ENCODE measurements around the gene TUB. TPM values are rescaled to one million over a fixed set of nuclear protein-coding genes. Genes with fewer than 3 reads are reported as not detected.
A peak's percentile ranks its signal among the peaks of the same experiment; 100 is the strongest.

Gene TUB
- total RNA-seq, 4 donors from 2014 or later: 8.9 to 24.4 (median 12.6) TPM

DNA sequence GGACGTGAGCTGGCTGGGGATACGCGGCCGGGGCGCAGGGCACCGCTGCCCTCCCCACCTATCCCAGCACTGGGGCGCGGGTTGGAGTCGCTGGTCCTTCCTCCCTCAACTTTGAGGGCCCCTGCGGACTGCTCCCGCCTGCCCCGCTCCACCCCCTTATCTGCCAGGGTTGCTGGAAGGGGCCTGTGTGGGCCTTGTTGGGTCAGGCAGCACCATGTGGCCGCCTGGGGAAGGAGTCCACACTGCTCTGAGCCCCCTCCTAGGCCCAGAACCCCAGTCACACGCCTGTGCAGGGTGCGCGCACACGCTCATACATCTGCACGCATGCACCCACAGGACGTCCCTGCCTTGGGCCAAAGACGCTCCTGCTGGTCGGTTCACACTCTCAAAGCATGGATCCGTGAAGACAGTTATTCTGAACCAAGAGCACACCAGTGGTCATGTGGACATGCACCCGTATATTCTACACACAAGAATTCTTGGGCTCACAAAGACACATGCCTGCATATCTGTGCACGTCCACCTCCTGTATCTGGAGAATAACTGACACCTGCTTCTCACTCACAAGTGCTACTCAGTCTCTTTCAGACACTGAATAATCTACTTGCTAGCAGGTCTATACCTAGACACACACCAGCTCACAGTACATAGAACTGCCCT, 710 bp downstream of the TUB start:
- ATAC-seq (ENCODE audit: low FRiP score): peak; percentile 39
- no peak for DNase-seq (ENCODE audit: low spot score)
- TF ChIP-seq, protein P1, sequence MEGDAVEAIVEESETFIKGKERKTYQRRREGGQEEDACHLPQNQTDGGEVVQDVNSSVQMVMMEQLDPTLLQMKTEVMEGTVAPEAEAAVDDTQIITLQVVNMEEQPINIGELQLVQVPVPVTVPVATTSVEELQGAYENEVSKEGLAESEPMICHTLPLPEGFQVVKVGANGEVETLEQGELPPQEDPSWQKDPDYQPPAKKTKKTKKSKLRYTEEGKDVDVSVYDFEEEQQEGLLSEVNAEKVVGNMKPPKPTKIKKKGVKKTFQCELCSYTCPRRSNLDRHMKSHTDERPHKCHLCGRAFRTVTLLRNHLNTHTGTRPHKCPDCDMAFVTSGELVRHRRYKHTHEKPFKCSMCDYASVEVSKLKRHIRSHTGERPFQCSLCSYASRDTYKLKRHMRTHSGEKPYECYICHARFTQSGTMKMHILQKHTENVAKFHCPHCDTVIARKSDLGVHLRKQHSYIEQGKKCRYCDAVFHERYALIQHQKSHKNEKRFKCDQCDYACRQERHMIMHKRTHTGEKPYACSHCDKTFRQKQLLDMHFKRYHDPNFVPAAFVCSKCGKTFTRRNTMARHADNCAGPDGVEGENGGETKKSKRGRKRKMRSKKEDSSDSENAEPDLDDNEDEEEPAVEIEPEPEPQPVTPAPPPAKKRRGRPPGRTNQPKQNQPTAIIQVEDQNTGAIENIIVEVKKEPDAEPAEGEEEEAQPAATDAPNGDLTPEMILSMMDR (IDR thresholded peaks at IDR 0.05): no peak

DNA sequence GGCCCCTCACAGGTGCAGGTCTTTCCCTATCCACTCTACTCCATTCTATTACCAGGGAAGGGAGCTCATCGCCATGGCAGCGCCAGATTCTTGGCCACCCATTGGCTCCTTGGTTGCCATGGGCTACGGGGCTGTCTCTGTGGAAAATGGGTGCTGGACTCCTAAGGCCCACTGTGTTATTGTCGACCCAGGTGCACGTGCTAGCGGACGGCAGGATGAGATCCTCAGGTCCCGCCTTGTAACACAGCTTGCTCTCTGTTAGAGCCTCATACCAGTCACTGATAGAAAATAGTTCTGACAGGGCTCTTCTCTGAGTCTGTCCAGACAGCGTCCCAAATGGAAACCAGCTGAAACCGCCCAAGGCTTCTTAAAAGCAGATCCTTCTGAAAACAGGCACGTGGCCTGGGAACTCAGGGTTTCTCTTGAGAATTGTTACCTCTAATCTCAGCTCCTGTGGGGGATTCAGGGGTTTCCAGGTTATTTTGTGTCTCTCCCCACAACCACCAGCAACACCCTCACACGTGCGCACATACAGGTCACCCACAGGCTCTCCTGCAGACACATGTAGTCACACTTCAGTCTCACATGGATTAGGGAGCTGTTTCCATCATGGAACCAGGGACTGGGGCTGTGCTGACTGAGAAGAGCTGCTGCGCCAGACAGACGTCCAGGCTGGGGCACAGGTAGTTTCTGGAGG, 1.5 kb downstream of the TUB start:
- ATAC-seq (ENCODE audit: low FRiP score) (no peak), DNase-seq (ENCODE audit: low spot score) (no peak)
- TF ChIP-seq, protein P1 (IDR thresholded peaks at IDR 0.05): no peak

DNA sequence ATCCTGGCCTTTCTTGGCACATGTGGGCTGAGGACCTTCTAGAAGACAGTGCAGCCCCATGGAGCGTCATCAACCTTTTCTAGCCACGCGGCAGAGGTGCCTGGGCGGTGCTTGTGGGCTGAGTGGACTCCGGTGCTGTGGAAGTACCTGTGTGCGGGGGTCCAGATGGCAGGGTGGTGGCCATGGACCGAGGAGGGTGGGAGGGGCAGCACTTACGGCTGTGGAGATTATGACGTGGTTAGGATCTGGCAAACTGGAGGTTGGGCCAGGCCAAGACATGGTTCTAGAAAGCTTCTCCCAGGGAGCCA, 2.0 kb downstream of the TUB start:
- DNase-seq (ENCODE audit: low spot score): no peak
- TF ChIP-seq, protein P1 (IDR thresholded peaks at IDR 0.05): no peak
- no peak for ATAC-seq (ENCODE audit: low FRiP score)

DNA sequence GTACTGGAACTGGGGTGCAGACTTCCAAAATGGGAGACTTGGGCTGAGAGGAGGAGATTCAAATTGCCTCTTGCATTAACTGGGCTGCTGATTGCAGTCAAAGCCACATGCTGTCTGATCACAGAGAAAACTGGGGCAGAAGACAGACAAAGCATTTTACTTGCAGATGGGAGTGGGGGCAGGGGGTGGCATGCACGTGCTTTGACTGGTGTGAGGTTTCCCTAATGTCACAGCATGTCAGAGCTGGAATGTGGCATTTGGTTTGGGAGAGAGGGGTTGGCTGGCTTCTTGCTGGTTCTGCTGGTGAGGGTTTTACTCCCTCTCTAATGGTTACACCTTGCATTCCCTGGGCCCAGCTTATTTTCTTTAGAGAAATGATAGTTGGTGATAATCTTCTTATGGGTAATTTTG, 2.9 kb downstream of the TUB start:
- DNase-seq (ENCODE audit: low spot score) (no peak), ATAC-seq (ENCODE audit: low FRiP score) (no peak)
- TF ChIP-seq, protein P1 (IDR thresholded peaks at IDR 0.05): no peak

DNA sequence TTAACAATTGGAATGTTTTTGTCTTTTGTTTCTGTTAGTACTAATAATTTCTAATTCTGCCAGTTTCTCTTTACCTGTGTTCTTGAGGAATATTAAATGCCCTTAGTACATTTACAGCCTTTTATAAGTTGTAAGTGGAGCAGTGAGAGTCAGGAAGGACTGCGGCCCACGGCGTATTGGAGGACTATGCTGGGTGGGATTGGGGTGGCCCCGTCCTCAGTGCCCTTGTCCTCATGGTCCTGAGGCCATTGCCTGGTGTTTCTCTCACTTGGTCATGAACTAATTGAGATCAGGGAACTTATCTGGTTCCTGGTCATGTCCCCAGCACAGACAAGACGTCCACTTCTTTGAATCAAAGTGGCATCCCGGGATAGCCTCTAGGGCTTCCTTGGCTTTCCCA, 3.3 kb downstream of the TUB start:
- TF ChIP-seq, protein P1 (IDR thresholded peaks at IDR 0.05): no peak
- ATAC-seq (ENCODE audit: low FRiP score) (no peak), DNase-seq (ENCODE audit: low spot score) (no peak)

DNA sequence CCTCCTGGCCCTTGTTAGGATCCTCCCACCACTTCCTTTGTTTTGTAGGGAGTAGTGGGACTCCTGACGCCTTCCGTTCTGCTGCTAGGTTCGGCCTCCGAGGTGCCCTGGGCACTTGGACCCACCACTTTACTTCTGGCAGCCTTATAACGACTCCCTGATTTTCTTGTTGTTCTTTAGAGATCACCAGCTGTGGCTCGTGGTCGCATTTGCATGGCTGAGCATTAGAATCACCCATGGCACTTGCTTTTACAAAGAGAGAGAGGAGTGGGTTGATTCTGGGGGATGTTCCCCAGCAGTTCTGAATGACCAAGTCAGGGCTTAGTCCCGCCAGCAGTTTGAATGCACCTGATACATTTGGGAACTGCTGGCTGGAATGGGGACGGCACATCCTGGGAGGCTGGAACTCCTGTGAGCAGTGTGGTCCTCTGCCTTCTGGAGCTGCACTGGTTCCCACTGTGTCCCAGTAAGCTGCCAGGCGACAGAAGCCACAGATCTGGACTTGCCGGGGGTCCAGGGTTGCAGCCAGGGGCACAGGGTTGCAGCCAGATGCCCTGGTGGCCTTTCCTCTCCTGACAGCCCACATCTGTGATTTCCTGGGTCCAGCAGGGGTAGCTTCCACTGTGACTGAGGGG, 4.1 kb downstream of the TUB start:
- TF ChIP-seq, protein P1 (IDR thresholded peaks at IDR 0.05): no peak
- ATAC-seq (ENCODE audit: low FRiP score) (no peak), DNase-seq (ENCODE audit: low spot score) (no peak)

Data from omental fat pad (tissue), 4 donors.